Measurements from ENCODE around the gene MEF2C.
A peak's percentile ranks its signal among the peaks of the same experiment; 100 is the strongest.
"Not testable (repeated sequence)": the region's sequence is repeated elsewhere in the genome, so short reads cannot be mapped to it uniquely, and the experiment has no call there.

Gene MEF2C

DNA sequence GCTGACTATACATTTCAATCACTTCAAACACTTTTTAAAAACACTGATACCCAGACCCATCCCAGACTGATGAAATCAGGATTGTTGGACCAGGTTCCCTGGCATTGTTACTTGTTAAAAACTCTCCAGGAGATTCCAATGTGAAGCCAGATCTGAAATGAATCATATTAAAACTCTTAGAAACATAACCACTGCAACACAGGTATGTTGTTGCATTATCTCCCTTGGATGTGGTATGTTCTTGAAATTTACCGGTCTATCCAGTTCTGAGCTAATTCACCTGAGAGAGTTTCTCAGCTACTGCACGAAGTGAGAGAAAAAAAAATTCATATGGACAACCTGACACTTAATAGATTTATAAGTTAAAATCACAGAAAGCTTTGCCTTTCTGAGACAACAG, 21.8 kb downstream of the MEF2C start:
- no peak for DNase-seq

DNA sequence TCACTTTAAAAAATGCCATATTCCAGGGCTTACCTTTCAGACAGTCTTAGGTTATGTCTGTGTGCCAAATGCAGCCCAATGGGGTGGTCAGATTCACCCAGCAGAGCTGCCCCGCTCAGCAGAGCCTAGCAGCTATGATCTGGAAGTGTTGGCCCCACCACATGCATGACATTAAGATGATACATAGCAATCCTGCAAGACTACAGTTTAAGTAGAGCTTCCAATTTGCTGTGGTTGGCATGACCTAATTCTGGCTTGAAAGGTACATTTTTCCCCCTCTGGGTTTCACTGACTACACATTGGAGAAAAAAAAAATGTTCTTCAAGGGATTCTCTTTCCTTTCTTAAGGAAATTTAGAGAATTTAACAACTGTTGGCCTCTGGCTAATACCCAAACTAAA, 22.5 kb downstream of the MEF2C start:
- no peak for DNase-seq

DNA sequence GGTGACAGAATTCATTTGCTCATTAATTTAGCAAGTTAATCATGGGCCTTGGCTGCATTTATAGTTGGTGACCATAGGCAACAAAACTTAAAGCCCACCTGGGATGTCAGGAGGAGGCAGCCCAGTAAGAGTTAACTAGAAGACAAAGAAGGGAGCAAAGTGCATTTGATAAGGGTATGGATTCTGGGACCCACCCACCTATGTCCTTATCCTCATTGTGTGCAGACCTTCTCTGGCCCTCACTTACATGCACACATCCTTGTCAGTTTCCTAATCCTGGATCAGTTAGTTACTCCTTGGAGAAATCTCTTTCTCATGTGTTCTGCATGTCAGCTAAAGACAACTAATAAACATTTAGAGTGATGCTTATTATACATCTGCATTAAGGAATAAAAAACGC, 24.6 kb downstream of the MEF2C start:
- DNase-seq = no peak

DNA sequence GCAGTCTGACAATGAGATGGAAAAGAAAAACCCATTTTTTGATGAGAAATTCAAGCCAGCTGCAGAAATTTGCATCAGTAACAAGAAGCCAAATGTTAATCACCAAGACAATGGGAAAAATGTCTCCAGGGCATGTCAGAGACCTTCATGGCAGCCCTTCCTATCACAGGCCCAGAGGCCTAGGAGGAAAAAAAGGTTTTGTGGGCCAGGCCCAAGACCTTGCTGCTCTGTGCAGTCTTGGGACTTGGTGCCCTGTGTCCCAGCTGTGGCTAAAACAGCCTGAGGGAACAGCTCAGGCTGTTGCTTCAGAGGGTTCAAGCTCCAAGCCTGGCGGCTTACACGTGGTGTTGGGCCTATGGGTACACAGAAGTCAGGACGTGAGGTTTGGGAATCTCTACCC, 26.6 kb downstream of the MEF2C start:
- not testable (repeated sequence) for DNase-seq

DNA sequence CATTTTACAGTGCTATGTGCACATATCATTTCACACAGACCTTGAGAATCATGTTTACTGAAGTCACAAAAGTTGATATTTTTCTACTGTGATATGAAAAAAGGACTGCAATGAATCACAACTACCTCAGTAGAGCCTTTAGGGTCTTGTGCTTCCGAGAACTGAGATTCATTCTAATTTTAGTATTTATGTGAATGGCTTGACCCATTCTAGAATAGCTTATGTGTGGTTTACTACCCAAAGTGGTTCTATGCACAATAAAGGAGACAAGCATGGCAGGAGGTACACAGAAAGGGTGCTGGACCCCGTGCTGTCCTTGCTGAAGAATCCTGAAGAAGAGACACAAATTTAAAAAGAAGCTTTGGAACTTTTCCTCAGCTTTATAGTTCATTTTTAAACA, 28.2 kb downstream of the MEF2C start:
- no peak for DNase-seq

DNA sequence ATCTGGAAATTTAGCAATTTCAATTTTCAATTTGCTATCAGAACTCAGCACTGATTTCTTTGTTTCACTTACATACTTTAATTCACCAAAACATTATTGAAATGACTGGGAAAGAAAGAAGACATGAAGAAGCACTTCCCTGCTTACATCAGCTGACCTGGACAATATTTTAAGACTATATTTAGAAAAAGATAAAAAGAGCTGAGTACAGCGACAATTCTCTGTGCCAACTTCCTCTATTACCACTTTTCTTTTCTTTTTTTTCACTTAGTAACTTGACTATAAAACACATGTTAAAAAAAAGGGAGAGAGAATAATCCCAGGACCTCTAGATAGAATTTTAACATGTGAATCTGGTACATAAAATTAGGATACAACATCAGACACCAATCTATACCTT, 35.6 kb downstream of the MEF2C start:
- DNase-seq = peak in 1 of 2 donors; percentile 44

DNA sequence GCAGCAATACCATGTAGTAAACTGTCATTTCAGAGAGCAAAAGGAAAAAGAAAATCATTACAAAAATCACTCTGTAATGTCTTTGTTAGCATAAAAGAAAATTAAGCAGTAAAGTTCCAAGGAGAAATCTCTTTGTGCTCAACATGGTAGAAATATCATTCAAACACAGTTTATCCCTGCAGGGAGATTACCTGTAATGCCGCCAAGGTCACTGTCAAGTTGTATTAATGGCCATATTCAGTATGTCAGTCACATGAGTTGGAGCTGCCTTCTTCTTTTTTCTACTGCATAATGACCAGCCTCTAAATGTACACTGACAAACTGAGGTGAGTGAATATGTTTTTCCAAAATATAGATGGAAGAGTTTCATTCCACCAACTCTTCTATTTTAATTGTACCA, 36.5 kb downstream of the MEF2C start:
- DNase-seq = no peak

DNA sequence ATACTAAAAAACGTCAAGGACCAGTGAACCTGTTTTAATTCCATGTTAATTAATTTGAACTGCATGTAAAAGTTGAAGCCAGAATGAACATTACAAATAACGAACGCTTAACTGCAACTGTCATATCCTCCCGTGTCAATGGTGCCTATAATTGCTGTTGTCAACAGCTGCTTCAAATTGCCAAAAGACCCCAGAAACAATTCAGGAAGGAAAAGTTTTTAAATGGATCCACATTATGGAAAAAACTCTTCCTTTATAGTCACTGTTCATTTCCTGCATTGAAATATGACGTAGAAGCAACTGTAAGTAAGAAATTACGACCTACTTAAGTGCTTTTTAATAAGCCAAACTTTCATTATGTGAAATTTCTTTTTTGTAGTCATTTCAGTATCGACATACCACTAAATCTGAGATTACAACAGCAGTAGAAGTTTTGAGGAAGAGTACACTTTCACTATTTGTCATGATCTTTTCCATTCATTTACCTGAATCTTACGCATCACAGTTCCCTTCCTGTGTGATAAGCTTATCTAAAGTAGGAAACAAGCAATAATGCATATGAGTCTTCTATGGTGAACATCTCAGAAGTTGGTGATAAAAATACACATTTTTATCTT, 37.8 kb downstream of the MEF2C start:
- DNase-seq = peak in 1 of 2 donors; percentile 56

DNA sequence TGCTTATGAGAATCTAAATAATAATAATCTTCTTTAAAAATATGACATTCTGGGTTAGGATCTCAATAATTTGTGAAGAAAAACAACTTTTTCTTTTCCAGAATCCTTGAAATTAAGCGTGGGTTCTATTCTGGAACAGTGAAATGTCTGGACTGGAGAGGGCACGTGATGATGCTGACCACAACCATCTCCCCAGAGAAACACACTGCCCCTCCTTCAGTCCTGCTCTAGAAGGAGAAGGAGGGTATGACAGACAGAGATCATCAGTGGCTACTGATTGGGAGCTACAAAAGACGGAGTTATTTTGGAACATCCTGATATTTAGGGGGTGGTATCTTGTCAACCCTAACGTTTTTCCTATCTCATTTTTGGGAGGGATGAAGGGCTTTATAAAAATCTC, 40.2 kb downstream of the MEF2C start:
- no peak for DNase-seq

DNA sequence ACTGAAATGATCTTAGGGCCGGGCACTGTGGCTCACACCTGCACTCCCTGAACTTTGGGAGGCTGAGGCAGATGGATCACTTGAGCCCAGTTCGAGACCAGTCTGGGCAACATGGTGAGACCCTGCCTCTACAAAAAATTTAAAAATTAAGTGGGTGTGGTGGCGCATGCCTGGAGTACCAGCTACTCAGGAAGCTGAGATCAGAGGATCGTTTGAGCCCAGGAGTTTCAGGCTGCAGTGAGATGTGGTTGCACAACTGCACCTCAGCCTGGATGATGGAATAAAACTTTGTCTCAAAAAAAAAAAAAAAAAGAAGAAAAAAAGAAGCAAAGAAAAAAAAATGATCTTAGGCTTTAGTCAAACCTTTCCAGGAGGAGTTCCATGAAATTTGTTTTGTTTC, 41.8 kb downstream of the MEF2C start:
- no peak for DNase-seq

DNA sequence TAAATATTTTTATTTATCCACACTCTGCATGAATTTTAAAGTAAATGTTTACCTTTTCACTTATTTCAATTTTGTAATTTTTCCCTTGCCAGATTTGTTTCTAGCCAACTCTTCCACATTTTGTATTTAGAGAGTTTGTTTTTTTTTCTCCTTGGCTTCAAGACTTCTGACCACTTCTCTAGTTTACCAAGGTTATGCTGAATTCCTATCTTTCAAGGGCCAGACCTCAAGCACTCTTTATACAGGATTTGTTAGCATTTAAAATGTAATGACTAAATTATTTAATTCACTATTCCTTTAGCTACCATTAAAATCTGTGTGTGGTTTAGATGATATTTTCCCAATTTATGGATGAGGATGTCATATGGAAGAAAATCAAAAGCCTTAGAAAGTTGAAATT, 42.5 kb downstream of the MEF2C start:
- DNase-seq = no peak

DNA sequence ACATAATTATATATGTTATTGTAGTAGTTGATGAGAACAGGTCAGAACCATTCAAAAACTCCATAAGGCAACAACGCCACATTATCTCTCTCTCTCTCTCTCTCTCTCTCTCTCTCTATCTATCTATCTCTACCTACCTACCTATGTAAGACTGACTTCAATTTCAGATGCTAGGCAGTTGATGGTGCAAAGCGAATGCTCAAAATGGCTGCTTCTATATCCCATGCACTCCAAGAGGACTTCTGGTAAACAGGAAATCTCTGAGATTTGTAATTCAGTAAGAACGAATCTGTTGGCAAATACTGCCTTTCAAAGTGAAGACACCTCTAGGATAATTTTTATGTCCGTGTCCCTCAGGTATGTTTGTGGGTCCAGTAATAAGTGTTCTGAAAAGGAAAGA, 43.7 kb downstream of the MEF2C start:
- DNase-seq = no peak

DNA sequence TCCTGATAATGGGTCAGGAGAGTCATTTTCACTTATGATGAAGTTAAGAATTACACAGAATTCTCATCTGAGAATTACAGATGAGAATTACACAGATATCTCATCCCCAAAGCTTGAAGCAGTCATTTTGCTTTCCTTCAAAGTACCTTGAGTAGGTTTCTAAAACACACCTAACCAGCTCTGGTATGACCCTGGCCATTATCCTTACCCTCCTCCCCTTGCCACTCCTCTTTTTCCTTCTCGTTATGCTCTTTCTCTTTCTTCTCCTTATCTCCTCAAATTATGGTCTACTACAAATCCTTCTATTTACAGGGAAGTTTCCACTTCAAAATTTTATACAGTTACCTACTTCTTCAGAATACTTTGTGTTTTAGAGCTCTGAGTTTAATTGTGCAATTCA, 44.5 kb downstream of the MEF2C start:
- no peak for DNase-seq

DNA sequence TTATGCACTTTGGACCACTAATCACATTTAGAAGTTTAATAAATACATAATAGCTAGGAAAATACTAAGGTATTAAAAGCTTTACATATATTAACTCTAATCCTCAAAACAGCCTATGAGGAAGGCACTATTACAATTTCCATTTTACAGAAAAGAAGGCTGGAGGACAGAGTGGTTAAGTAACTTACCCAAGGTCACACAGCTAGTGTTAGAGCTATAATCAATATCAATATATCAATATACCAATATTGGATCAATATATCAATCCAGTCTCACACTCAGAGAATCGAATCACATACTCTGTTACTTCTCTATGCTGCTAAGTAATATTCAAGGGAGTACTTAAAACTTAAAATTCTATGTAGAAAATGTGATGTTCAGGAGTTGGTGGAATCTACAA, 45.2 kb downstream of the MEF2C start:
- no peak for DNase-seq

DNA sequence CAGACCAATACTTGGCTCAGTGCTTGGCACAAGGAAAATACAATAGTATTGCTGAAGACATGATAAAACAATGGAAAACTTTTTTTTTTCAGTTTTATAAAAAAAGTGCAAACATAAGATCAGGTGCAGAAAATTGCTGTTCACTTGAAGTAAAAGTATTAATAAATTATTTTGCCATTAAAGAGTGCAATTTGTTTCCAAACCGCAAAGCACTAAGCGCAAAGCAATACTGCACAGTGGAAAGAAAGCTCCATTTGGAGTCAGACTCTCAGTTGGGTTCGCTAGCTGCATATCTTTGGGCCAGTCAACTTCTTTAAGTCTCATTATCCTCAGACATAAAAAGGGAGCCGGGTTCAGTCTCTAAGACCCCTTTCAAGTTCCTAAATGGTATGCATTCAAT, 45.8 kb downstream of the MEF2C start:
- DNase-seq = no peak

DNA sequence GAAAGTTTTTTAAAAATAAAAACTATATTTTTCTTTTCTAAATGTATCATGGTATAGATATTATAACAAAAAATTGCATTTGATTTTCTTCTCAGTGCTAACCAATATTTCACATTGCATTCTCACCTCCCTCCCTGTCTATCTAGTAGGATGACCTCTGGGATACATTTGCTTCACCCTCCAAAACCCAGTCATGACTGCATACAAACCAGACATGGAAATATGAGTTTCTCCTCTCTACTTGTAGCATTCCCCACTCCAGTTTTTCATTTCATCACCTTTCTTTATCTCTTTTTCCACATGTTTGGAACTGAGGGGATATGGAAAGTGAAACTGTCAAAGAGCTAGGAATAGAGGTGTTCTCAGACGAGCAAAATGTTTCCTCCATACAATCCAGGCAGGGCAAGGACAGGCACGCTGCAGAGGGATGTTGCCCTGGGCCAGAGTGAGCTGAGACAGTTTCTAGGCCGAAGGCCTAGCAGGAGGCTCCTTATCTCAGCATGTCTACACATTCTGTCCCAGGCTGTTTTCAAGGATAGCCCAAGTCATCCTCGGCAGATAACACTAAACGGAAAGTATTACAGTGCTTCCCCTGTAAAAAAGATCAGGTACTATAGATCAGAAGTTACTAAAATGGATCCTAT, 46.7 kb downstream of the MEF2C start:
- no peak for DNase-seq

DNA sequence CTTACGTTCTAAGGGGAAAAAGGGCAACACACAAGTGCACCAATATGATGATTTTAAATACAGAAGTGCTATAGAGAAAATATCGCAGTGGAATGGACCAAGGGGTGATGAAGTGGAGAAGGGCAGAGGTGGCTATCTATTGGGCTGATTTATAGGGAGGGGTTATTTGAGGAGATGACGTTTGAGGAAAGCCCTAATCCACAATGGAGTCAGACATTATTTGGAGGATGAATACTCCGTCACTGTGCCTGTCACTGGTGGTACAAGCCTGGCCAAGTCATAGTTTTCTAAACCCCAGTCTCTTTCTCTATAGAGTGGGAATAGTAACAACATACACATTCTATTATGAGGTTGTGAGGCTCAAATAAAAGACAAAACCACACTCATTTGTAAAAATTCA, 48.5 kb downstream of the MEF2C start:
- DNase-seq = no peak

DNA sequence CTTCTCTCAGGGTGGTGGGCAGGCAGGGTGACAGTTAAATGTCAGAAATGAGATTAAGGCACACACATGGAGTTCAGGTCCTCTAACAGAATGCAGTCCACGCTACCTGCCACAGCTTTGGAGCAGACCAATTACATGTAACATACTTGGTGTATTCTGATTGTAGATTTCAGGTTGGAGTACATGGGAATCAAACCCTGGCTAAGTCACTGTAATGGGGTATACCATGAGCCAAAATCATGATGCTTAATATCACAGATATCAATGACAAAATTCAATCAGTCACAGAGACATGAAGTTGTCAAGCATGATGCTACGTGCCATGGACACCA, 48.9 kb downstream of the MEF2C start:
- DNase-seq = no peak

DNA sequence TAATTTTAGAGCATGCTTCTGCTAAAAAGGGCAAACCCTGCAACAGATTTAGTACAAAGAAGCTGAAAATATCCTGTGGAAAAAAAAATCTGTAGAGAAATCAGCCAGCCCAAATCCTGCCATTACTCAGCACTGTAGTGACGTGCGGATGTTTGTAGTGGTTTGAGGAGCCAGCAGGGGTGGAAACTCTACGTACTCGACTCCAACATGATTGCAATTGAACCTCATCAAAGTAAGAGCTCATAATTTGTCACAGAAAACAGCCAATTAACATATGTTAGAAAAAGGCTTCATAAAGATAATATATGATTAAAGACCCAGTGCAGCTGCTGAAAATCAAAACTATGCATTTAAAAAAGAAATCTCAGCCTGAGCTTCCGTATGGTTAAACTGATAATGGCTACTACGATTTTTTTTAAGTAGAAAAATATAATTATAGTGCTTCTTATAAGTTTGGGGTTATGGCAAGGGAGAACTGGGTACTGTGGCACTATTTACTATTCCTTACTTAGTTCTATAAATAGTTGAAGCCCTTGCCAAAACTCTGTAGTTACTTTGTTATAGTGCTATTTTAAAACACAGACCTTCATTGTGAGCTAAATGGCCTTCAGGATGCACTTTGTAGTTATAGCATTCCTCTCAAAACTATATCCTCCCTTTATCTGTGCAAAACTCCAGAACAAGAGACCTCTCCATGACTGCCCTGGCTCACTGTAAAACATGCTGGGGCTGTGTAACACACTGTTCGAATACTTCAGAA, 49.4 kb downstream of the MEF2C start:
- peak in 1 of 2 donors; percentile 35 for DNase-seq

DNA sequence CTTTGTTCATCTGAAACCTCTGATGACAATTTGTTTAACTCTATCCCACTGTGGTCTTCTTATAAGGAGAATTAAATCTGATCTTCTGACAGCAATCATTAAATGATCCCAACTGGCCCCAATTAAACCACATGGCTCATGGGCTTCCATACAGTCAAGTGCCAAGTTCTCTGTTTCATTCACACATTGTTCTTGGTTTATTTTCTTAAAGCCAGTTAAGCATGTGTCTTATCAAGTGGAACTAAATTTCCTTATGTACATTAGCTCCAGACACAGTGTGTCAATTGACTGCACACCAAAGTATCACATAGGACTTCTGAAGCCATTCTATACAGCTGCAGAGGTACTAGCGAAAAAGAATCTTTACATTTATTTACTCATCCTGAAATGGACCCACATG, 51.2 kb downstream of the MEF2C start:
- no peak for DNase-seq

DNA sequence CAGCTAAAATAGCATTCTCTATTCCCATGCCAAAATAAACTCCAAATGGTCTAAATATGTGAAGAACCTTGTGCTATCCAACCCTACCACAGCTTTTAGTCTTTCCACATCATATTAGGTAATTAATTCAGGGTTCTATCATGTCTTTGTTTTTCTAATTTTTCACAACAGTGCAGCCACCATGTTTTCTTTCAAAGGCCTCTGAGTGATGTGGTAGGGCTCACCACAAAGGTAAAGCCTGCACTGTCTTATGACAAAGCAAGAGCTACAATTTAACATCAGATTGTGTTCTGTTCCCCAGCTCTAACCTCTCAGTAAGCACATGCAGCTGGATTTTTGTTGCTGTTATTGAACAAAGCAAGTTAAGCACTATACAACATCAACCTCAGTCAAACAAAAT, 52.4 kb downstream of the MEF2C start:
- DNase-seq = no peak

DNA sequence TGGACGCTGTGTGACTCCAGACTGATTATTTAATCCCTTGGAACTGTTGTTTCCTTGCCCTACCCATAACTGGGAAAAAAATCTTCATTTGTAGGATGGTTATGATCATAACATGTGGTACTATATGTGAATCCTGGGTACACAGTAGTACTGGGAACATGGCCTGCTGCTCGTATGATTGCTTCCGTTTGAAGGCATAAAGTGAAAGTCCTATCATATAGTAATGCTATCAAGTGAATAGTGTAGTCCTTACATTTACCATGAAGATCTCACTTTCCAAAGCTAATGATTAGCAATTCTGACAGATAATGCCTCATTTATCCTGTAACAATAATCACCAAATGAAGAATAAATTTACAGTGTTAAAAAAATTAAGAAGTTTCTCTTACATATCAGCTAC, 53.2 kb downstream of the MEF2C start:
- DNase-seq = peak in 1 of 2 donors; percentile 11

DNA sequence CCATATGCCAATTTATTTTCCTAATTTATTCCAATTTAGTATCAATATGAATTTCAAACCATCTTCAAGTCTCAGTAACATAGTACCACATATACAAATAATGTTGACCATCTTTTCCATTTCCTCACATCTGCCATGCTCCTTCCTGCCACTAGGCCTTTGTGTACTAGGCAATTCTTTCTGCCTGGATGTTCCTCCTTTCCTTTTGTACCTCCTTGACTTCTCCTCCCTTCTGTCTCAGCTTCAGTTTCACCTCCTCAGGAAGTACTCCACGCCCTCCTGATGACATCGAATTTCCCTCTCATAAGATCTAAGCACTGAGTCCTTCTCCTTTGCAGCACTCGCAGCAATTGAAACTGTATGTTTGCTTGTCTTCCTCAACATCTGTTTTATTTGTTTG, 53.9 kb downstream of the MEF2C start:
- DNase-seq = peak; percentile 71 to 82

DNA sequence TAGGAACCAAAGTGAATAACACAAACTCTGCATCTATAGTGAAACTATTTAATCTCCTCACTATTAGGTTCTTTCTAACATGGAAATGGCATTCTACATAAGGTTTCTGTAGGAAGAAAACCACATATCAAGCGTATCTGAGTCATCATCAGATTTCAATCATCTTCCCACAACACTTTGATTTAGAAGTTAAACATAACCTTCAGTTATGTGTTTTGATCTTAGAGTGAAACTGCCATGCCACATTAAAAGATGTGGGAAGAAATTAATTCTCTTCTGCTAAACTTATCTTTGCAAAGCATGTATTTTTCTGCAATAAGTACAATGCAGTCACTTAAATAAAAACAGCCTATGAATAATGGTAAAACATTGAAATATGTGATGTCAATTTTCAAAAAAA, 55.0 kb downstream of the MEF2C start:
- peak; percentile 36 to 52 for DNase-seq
